Activated CD4-positive, alpha-beta T cell treated with anti-CD3 and anti-CD28 coated beads, Interleukin-2, amount 50 U/mL, for 48 hours (primary cell): ENCODE data around the gene ALPK3.

Experiments
- DNase-seq, 2 experiments: peaks; one replicate each; pipeline ENCODE4 v3.0.0-alpha.2; 2020

ALPK3 gene

GRCh38 chr15:84847382-84847781 is 30.2 kb downstream of the ALPK3 start:
- no peak for DNase-seq

DNA sequence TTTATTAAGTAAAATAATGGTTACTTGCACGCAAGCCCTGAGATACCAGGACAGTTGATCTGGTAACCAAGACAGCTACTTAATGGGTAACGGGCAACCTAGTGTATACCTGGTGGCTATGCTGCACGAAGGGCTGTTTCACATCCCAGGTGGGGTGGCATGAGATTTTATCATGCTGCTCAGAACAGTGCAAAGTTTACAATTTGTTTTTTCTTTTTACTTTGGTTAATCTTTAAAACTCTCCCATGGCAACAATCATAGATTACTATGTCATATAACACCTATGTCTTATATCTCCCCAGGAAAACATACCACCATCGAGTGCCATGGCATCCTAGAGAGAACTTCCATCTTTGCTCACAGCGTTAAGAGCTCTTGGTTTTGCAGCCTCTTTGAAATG is 35.1 kb downstream of the ALPK3 start:
- no peak for DNase-seq

DNA sequence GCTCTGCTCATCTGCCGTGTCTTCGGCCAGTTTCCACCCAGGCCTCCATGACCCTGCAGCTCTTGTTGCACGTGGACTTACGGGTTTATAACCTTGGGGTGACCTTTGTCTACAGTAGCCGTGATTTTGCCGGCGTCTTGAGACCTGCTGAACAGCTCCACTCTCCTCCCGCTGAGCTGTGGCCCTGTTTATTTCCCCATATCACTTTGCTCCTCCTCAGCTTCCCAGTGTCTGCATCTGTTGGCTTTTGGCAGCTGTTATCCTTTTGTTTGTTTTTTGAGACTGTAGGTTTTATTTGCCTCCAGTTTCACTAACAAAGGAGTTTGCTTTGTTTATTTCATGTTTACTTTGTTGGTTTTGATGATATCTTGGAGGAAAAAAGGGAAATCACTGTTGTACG is 38.0 kb downstream of the ALPK3 start:
- DNase-seq: no peak

DNA sequence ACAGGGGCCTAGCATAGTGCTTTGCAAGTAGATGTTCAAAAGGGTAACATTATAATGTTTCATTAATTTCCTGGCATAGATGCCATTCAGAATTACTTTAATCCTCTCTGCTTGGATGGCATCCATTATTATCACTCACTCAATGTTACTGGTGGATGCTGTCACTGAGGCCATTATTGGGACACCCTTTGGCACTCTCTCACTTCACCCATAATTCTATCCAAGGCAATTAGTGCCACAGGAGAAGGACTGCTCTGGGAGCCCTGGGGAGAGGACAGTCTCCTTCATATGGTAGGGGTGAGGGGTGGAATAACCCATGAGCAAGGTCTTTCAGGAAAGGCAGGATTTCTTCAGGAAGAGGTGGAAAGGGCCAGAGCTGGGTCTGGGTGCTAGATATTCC is 38.6 kb downstream of the ALPK3 start:
- DNase-seq: no peak

- DNase-seq: no peak
Observed at GRCh38 chr15:84856731-84857417, 39.7 kb downstream of the ALPK3 start.

DNA sequence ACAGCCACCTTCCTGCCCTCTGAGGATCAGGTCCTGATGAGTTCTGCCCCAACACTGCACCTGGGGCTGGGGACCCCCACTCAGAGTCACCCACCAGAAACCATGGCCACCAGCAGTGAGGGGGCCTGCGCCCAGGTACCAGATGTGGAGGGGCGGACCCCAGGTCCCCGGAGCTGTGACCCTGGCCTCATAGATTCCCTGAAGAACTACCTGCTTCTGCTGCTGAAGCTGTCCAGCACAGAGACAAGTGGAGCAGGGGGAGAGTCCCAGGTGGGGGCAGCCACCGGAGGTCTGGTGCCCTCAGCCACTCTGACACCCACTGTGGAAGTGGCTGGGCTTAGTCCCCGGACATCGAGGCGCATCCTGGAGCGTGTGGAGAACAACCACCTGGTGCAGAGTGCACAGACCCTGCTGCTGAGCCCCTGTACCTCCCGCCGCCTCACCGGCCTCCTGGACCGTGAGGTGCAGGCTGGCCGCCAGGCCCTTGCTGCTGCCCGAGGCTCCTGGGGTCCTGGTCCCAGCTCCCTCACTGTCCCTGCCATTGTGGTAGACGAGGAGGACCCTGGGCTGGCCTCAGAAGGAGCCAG is 40.4 kb downstream of the ALPK3 start:
- DNase-seq: no peak

GRCh38 chr15:84858231-84858630 is 41.1 kb downstream of the ALPK3 start:
- DNase-seq: no peak

DNA sequence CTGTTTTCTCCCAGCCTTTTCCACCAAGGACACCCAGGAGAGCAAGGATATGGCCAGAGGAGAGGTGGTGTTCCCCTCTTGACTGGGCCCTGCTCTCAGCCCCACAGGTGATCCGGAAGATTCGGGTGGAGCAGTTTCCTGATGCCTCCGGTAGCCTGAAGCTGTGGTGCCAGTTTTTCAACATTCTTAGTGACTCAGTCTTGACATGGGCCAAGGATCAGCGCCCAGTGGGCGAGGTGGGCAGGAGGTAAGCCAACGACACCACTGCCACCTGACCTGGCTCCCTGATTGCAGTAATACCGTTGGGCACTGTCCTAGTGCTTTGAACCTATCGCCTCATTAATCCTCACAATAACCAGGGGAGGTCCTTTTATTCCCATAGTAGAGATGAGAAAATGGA is 42.0 kb downstream of the ALPK3 start:
- no peak for DNase-seq

- no peak for DNase-seq
Observed at GRCh38 chr15:84859651-84860050, 42.5 kb downstream of the ALPK3 start.

DNA sequence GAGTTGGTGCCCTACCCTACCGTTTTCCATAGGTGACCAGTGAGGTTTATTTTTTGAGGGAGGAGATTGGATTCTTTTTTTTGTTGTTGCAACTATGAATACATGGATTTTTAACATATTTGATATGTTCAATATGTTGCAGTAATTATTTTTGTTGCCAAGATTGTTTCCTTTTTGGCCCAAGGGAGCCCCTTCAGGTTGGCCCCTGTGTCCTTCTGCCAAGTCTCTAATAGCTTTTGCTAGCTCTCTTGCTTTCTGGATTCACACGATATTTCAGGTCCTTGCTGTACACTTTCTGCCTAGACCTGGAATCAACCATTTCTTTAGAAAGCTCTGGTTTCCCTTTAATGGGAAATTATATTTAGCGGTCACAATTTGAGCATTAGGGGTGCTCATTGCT is 44.6 kb downstream of the ALPK3 start:
- no peak for DNase-seq

DNA sequence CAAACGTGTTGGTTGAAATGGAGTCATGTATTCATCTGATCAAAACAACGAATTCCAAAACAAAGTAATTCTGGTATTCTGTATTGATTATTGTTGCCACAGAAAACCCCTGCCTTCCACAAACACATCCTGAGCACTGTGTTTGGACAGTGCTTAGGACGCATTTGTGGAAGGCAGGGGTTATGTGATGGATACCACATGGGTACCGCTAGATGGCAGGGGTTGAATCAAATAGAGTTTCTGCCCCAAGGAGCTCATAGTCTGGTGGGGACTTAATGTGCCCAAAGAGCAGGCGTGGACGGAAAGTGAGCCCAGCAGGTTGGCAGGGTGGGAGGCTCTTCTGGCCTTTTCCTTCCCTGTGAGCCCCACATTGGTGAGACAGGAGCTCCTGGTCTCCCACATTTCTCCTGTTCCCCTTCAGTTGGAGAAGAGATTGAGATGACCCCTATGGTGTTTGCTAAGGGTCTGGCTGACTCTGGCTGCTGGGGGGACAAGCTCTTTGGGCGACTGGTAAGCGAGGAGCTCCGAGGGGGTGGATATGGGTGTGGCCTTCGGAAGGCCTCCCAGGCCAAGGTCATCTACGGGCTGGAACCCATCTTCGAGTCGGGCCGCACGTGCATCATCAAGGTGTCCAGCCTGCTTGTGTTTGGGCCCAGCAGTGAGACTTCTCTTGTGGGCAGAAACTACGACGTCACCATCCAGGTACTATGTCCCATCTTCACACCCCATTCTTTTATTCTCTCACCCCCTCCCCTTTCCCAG is 45.2 kb downstream of the ALPK3 start:
- DNase-seq: no peak

GRCh38 chr15:84863565-84864443 is 46.6 kb downstream of the ALPK3 start:
- DNase-seq: no peak

- DNase-seq: no peak
Observed at GRCh38 chr15:84864444-84864795, 47.3 kb downstream of the ALPK3 start.

- DNase-seq: no peak
Observed at GRCh38 chr15:84865074-84865569, 48.0 kb downstream of the ALPK3 start.

- DNase-seq: no peak
Observed at GRCh38 chr15:84868037-84868880, 51.1 kb downstream of the ALPK3 start.

DNA sequence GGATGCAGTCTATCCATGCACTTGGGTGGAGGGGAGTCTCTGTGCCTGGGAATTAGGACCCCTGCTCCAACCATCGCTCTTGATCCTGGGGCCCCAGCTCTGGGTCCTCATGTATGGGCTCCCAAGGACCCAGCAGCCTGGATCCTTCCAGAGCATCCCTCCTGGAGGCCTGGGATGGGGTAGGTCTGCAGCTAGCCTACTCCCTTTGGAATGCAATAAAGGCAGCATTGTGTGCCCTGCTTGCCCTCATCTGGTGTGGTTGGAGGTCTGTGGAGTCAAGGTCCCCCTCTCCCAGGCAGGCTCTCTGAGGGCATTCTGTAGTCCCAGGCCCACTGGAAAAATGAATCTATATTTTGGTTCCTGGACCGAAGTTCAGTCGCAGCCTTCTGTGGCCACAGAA is 52.4 kb downstream of the ALPK3 start:
- DNase-seq: no peak

- DNase-seq: no peak
Observed at GRCh38 chr15:84871428-84871985, 54.4 kb downstream of the ALPK3 start.

DNA sequence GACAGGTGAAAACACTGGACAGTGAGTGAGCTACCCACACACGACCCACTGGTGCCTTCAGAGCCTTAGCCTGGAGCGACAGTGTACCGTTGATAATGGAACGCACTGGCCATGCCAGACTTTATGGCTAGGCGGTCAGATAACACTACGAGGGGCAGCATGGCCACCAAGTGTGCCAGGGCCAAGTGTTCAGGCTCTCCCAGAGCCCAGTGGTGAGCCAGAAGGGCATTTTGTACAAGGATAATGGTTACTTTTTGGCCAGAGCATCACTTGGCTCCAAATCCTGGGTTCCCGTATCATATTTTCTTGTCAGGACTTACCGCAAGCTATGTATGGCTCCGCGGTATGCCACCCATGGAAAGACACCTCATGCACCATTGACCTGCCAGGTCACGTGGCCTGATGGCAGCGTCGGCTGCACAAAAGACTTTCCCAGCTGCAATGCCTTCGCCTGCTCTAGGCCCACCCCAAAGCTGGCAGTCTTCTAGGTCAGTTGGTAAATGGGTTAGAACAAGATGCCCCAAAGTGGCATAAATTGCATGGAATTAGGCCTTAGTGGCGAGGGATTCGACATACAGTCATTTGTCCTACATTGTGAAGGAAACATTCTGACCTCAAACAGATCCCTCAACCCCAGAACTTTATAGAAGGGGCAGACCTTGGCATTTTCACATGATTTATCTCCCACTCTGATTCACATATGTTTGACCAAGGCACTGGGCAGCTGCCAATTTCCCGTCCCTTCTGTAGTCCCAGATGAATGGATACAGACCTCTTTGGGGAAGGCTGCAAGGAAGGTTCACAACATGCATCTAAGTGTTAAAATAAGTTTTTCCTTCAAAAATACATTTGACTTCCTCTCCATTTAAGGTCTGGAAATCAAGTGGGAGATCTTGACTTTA is 55.1 kb downstream of the ALPK3 start:
- no peak for DNase-seq

GRCh38 chr15:84873997-84874396 is 56.8 kb downstream of the ALPK3 start:
- no peak for DNase-seq

- DNase-seq: no peak
Observed at GRCh38 chr15:84874981-84875699, 58.0 kb downstream of the ALPK3 start.
